Spleen (tissue), 7 donors: ENCODE data around the gene GABBR2.

Source experiments
- POLR2A ChIP-seq, 3 donors: fragments of 450-650 bp; IDR thresholded peaks; one replicate each; pipeline ENCODE4 v1.5.1; 2017; ENCODE audit warnings: antibody characterized with exemption in 3 of 3, mild to moderate bottlenecking in 1 of 3
- TF ChIP-seq, protein P1 (sequence below), 11 experiments: fragments of 200-600 bp in 7 of 11; fragments of 450-650 bp in 4 of 11; sonication (generic) in 4 of 11; IDR thresholded peaks in 8 of 11; conservative IDR thresholded peaks in 3 of 11; 1 replicate in 7 of 11; 2 replicates in 4 of 11; pipeline versions ENCODE4 v1.4.0 to v1.8.0; 2016 to 2021; ENCODE audit warnings: antibody characterized with exemption in 11 of 11, inconsistent platforms in 4 of 11, mild to moderate bottlenecking in 1 of 11
- donor health status: DM: no; HTN: no; CAD: no; lungs with moderate emphysema.
- donor health status: DM: no; HTN: no; CAD: no.
- donor health status: DM: no; HTN: no; CAD: no.

DNA sequence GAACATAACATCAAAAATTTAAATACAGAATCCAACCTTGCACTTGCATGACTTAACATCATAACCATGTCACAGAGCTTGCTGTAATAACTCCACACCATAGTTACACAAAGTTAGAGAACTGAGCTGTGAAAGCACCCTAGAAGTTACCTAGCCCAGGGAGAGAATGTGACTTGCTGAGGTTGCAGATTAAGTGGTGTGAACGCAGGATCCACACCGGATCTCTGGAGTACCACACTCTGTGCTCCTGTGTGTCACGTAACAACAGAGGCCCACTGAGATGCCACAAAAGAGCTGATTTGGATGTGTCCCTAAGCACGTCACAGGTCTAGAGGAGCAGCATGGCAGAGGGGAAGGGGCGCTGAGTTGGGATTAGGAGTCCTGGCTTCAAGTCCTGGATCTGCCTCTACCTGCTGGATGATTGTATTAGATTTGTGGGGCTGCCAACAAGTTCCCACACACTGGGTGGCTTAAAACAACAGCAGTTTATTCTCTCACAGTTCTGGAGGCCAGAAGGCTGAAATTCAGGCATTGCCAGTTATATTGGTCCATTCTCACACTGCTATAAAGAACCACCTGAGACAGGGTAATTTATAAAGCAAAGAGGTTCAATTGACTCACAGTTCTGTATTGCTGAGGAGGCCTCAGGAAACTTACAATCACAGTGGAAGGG, 240.0 kb downstream of the GABBR2 start:
- TF ChIP-seq, protein P1, sequence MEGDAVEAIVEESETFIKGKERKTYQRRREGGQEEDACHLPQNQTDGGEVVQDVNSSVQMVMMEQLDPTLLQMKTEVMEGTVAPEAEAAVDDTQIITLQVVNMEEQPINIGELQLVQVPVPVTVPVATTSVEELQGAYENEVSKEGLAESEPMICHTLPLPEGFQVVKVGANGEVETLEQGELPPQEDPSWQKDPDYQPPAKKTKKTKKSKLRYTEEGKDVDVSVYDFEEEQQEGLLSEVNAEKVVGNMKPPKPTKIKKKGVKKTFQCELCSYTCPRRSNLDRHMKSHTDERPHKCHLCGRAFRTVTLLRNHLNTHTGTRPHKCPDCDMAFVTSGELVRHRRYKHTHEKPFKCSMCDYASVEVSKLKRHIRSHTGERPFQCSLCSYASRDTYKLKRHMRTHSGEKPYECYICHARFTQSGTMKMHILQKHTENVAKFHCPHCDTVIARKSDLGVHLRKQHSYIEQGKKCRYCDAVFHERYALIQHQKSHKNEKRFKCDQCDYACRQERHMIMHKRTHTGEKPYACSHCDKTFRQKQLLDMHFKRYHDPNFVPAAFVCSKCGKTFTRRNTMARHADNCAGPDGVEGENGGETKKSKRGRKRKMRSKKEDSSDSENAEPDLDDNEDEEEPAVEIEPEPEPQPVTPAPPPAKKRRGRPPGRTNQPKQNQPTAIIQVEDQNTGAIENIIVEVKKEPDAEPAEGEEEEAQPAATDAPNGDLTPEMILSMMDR (IDR thresholded peaks at IDR 0.05 in 8 of 11, conservative IDR thresholded peaks at IDR 0.05 in 3 of 11) = no peak
- no peak for TF ChIP-seq POLR2A (IDR thresholded peaks at IDR 0.05)
